ENCODE results near the gene GSK3B.

DNA sequence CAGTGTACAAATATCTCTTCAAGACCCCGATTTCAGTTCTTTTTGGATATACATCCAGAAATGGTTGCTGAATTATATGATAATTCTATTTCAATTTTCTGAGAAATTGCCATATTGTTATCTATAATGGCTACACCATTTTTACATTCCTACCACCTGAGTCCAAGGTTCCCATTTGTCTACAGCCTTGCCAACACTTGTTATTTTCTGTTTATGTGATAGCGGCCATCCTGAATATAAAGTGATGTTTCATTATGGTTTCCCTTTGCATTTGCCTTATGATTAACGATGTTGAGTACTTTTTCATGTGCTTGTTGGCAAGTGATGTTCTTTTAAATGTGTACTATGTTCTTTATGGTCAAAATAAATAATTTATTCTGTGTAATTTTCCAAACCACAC, 303.9 kb downstream of the GSK3B start:
- TF ChIP-seq, protein P1, sequence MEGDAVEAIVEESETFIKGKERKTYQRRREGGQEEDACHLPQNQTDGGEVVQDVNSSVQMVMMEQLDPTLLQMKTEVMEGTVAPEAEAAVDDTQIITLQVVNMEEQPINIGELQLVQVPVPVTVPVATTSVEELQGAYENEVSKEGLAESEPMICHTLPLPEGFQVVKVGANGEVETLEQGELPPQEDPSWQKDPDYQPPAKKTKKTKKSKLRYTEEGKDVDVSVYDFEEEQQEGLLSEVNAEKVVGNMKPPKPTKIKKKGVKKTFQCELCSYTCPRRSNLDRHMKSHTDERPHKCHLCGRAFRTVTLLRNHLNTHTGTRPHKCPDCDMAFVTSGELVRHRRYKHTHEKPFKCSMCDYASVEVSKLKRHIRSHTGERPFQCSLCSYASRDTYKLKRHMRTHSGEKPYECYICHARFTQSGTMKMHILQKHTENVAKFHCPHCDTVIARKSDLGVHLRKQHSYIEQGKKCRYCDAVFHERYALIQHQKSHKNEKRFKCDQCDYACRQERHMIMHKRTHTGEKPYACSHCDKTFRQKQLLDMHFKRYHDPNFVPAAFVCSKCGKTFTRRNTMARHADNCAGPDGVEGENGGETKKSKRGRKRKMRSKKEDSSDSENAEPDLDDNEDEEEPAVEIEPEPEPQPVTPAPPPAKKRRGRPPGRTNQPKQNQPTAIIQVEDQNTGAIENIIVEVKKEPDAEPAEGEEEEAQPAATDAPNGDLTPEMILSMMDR (IDR thresholded peaks at IDR 0.05; ENCODE audit: borderline replicate concordance, extremely low read depth, low read length, poor library complexity, severe bottlenecking) = no peak
- no peak for TF ChIP-seq EZH2 (IDR thresholded peaks at IDR 0.05; ENCODE audit: borderline replicate concordance, low read depth, low read length, severe bottlenecking)

Measured in DND-41 (cell line).